Stimulated activated CD8-positive, alpha-beta memory T cell treated with anti-CD3 and anti-CD28 coated beads, Interleukin-15, amount 100 ng/mL, for 4 hours (primary cell): Measurements from ENCODE around the gene PLK5.

Experiments used
- DNase-seq, 2 donors: peaks; one replicate each; pipeline ENCODE4 v3.0.0-alpha.2; 2020; ENCODE audit warnings: low read depth in 2 of 2

The PLK5 gene

DNA sequence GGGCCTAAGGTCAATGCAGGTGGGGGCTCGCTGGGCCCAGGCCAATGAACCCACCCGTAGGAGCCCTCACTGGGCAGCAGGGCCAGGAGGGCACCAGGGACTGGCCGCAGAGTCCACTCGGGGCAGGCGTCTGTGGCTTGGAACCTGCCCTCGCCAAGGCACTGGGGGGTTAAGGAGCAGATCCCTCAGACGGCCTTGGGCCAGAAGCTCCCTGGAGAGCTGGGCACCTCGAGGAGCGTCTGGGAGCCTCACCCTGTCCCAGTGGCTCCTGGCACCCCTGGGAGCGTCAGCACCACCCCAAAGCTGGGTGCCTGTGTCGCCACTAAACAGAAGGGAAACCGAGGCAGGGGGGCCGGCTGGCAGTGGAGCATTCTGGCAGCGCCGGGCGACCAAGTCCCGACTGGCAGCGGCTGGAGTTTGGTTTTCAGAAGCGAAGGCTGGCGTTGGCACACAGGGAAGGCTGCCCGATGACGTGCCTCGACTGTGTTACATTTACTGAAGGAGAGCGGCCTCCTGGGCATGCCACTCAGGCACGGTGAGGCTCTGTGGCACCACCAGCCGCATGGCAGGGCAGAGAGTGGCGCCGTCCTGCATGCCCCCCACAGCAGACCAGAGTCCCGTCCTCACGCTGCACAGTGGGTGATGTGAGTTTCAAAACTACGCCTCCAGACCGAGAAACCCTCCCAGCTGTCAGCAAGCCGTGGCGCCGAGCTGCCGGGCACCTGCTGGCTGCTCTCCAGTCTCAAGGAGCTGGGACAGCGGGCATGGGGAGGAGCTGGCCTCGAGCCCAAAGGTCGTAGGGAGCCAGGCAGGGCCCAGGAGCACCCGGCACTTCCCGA lies 53.4 kb downstream of the PLK5 start:
- no peak for DNase-seq

DNA sequence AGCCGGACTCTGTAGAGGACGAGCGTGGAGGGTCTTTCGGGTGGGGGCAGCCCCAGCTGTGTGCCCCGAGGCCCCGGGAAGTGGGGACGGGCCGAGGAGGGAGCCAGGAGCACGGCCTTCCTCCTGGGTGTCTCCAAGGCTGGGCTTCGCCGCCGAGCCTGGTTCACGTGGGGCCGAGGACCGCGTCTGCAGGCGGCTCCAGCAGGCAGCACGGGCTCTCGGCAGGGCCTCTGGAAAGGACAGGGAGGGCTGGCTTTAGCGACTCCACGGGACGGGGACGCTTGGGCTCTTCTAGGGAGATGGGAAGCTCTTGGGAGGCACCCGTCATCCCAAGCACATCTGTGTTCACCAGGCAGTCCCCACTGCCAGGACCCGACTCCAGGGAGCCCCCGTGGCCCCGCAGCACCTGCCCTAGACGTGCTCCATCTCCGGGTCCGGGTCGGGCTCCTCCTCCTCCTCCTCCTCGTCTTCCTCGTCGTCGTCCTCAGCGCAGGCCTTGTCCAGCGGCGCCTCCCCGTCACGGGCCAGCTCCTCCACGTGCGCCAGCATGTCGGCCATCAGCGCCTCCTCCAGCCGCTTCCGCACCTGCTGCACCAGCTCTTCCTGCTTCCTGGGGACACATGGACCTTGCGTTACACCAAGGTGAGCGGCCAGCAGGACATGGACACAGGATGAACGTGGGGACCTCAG lies 54.2 kb downstream of the PLK5 start:
- DNase-seq: no peak

DNA sequence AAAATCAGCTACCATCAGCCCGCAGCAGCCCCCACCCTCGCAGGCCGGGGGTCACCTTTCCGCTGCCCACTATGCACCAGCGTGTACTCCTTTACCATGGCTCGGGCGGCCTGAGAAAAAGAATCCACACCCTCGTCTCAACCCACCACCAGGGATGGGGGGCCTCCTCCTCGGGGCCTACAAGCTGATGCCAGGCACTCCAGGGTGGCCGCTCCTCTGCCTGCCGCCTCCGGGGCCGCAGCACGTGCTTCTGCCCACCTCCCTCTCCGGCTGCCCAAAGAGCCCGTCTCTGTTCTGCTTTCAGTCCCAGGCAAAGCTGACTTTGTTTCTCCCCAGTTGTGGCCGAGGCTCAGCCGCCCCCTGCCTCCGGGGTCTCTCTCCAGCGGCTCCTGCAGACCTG lies 55.3 kb downstream of the PLK5 start:
- no peak for DNase-seq

DNA sequence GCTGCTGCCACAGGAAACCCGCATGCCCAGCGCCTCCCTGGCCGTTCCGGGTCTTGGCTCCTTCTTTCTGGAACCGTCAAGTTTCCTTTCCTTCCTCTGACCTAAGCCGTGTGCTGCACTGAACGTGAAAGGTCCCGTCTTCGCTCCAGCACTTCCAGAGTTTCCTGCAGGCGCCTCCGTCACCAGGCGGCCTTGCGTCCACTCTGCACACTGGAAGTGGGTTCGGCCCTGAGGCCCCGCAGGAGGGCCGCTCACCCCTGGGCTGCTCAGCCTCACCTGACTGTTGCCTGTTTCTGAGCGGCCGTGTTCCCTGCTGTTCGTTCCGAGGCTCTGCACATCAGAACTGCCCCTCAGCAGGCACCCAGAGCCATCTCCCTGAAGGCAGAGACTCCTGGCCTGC lies 56.5 kb downstream of the PLK5 start:
- no peak for DNase-seq

DNA sequence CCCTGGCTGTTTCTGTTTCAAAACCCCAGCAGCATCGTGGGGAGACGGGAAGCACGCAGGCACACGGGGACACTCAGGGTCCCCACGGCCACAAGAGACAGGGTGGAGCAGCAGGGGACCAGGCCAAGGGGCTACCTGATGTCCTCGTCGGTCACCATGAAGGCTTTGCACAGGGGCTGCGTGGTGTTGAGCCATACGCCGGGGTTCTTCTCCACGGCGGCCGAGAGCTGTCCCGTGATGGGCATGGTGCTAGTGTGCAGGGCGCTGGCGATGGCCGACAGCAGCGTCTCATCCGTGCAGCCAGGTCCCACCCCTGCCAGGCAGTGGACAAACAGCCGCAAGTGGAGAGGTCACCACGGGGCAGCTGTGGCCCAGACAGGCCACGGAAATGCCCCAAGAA lies 57.1 kb downstream of the PLK5 start:
- no peak for DNase-seq

DNA sequence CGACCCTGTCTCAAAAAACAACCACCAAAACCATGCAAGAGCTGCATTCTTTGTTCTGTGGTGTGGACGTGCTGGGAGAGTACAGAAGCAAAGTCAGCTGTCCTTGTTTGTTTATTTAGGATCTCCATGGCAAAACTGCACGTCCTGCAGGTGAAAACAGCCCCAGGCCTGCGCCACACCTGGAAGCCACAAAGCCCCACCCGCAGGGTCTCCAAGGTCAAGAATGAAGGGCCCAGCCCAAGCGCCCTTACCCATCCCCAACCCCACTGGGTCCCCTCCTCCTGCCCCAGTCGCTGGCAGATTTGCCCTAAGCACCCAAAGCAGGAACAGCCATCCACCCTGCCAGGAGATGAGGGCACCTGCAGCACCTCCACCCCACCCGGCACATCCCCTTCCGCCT lies 58.3 kb downstream of the PLK5 start:
- DNase-seq: no peak

DNA sequence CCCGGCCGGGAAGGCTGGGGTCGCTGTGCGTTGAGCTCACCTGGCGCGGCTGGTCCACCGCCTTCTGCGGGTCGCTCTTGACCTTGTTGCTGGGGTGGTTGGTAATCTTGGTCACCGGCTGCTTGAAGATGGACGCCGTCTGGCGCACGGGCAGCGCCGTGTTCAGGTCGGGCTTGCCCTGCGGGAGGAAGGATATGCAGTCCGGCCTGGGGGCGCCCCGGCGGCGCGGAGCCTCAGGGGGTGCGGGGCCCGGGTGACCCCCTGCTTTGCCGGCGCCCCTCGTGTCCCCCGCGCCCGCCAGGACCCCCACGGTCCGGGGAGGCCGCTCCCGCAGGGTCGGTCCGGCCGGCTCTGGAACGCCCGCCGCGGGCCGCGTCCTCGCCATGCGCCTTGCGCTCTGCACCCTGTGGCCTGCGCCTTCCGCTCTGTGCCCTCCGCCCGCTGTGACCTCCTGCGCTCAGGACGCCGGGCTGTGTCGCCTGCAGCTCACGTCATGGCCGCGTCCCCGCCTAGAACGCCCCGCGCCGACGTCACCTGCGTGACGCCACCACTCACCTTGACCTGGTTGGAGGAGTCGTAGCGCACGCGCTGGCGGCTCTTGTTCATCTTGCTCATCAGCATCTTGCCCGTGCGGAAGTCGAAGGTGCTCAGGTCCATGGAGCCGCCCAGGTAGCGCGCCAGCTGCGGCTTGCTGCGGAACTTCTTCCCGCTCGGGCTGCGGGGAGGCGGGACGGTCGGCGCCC lies 60.8 kb downstream of the PLK5 start:
- DNase-seq: no peak

DNA sequence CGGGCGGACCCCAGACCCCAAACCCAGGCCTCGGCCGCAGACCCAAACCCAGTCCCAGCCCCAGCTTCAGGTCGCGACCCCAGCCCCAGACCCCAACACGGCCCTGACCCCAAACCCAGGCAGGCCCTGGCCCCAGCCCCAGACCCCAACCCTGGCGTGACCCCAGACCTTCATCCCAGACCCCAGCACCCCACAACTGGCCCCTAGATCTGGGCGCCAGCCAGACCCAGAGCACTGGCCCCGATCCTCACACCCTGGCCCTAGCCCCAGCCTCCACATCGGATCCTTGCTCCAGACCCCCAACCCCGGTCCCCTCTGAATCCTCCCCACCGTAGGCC lies 61.3 kb downstream of the PLK5 start:
- no peak for DNase-seq
